Stimulated activated CD4-positive, alpha-beta T cell treated with anti-CD3 and anti-CD28 coated beads, Interleukin-15, amount 100 ng/mL, for 48 hours (primary cell): ENCODE measurements around the gene PAX5.
"Not testable (repeated sequence)": the region's sequence is repeated elsewhere in the genome, so short reads cannot be mapped to it uniquely, and the experiment has no call there.

ENCODE experiments used
- DNase-seq, 2 donors: peaks; one replicate each; pipeline ENCODE4 v3.0.0-alpha.2; 2020; ENCODE audit warnings: low read depth in 2 of 2

Gene PAX5

GRCh38 chr9:37033682-37034304, at the start of gene PAX5:
TSS of gene PAX5 (minus strand) at chr9:37034268. CDS start at chr9:37034031, 237 bp downstream.
- DNase-seq: no peak

DNA sequence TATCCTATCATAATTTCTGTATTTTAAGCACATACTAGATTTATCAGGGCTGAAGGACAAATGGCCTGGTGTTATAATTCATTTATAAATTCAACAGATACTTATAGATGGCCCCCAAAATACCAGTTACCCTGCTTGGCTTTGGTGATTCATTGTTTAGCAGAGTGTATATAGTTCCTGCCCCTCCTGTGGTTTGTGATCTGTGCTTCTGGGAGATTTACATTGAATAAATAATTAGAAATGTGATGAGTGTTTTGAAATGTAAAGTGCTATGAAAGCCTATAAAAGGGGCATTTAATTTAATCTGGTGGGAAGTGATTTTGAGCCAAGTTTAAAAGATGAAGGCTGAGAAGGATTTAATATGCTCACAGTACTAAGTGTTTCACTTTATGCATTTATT, 49.6 kb upstream of the PAX5 start:
- no peak for DNase-seq

- DNase-seq: no peak
Observed at GRCh38 chr9:37082214-37082765, 48.2 kb upstream of the PAX5 start.

DNA sequence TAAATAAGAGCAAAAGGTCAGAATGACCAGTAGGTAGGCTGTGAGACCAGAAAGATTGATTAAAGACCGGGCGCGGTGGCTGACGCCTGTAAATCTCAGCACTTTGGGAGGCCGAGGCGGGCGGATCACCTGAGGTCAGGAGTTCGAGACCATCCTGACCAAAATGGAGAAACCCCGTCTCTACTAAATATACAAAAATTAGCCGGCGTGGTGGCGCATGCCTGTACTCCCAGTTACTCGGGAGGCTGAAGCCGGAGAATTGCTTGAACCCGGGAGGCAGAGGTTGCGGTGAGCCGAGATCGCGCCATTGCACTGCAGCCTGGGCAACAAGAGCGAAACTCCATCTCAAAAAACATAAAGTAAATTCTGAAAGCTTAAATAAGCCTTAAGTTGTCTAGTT, 47.4 kb upstream of the PAX5 start:
- not testable (repeated sequence) for DNase-seq

- DNase-seq: peak in 1 of 2 donors; percentile 0
Observed at GRCh38 chr9:37080165-37080628, 46.1 kb upstream of the PAX5 start.

DNA sequence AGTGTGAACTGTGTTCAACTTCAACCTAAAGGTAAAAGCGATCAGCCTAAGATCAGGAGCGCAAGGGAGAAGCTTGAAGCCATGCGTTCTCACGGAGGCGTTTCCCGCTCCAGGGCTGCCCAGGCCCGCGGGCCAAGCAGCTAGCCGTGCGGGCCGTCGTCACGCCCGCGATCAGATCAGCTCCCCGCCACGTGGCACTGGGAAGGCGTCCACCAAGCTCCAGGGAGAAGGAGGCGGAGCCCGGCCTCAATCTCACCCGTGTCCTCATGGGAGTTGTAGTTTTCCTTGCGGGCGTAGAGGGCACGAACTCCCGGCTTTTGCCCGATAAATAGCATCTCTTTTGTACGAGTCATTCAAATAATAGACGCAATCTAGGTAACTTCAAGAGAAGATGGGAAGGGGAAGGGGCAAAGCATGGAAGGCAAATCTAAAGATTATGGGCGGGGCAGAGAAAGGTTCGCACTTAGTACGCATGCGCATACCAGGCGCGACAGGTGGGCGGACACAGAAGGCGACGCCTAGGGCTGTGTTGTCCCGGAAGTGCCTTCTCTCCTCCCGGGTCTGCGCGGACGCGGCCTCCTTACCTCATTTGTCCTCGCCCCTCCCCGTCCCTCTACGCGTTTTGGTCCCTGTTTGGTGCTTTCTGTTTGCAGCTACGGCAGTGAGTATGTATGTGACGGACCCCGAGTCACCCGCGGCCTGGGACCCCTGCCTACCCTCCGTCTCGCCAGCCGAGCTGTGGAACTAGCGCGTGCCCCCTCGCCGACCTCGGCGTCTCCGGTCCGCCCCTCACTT, 45.5 kb upstream of the PAX5 start:
- peak; percentile 91 to 92 for DNase-seq

DNA sequence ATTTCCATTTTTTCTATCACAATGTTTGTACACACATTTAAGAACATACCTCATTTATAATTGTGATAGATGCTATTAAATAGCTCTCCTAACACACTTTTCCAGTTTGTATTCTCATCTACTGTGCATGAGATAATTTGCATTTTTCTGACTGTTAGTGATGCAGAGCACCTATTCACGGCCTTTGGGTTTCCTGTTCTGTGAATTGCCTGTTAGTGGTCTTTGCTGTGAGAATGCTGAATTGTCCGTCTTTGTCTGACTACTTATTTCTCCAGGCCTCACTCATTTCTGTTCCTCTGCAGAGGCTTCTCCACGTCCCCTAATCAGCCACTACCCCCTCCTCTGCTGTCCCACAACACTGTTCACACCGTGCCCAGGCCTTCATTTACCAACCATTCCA, 40.7 kb upstream of the PAX5 start:
- DNase-seq: not testable (repeated sequence)

GRCh38 chr9:37066139-37066725, 32.2 kb upstream of the PAX5 start:
- no peak for DNase-seq

DNA sequence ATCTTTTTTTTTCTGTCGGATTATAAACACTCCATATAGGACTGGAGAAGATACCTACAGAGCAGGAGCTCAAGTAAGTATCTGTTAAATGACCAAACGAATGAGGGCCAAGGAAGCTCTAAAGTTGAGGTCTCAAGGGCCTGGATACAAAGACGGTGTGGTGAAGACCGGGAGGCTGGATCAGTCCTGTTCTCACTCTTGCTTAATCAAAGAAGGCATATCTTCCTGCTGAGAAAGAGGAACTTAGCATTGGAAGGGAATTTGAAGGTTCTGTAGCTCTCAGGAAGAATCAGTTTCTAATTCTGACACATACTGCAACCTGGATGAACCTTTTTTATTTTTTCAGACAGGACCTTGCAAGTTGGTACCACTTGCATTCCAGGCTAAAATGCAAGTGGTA, 28.3 kb upstream of the PAX5 start:
- DNase-seq: no peak

- DNase-seq: no peak
Observed at GRCh38 chr9:37061768-37062167, 27.7 kb upstream of the PAX5 start.

DNA sequence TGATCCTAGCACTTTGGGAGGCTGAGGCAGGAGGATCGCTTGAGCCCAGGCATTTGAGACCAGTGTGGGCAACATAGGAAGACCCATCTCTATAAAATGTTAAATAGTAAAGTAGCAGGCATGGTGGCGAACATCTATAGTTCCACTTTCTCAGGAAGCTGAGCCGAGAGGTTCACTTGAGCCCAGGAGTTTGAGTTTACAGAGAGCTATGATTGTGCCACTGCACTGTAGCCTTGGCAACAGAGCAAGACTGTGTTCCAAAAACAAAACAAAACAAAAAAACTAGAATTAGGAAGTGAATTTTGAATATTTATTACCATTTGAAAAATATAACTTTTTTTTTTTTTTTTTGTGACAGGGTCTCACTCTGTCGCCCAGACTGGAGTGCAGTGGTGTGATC, 26.8 kb upstream of the PAX5 start:
- no peak for DNase-seq

DNA sequence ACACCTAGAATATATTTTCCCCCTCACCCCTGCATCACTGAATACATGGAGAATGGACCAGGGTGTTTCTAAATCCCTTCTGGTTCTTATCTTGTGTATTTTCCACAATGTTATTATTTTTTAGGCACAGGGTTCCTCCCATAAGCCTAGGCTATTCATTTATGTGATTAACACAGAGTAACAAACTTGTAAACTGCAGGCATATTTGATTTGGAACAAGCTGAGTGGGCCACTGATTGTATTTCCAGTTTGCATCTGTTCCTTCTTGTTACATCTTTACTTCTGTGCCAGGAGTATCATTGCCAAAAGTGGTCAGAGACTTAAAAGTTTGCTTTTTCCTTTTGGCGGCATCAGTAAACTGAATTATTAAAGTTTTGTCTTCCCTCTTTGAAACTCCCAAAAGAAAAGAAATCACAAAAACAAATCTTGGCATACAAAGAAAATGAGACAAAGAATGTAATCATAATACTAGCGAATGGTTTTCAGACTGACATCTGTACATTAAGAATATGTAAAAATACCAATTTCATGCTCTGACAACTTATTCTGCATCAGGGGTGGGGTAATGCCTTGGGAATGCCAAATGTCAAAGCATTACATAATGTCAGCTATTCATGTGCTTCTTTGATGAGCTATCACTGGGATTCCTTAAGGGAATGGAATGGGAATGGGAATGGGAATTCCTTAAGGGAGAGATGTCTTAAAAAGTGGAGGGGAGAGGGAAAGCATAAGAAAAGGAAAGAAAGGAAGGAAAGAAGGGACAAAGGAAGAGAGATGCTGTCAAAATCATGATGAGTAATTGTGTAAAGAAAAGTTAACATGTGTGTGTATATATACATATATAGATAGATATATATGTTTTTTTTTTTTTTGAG, 22.2 kb upstream of the PAX5 start:
- DNase-seq: no peak

DNA sequence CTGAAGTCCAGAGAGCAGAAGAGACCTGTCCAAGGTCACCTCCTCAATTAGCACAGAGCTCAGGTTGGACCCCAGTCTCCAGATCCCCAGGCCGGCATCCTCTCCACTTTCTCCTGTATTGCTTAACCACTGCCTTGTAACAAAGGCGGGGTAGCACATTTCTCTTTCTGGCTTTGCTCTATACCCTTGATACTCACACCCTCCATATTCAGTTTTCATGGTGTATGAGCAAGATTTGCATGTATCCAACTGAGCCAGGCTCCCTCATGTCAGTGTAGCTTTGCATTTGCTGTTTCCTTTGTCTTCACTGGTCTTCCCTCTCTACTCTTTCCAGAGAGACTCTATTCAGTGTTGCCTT, 20.3 kb upstream of the PAX5 start:
- not testable (repeated sequence) for DNase-seq

GRCh38 chr9:37053684-37054362, 19.8 kb upstream of the PAX5 start:
- no peak for DNase-seq

- DNase-seq: no peak
Observed at GRCh38 chr9:37046683-37047082, 12.6 kb upstream of the PAX5 start.

DNA sequence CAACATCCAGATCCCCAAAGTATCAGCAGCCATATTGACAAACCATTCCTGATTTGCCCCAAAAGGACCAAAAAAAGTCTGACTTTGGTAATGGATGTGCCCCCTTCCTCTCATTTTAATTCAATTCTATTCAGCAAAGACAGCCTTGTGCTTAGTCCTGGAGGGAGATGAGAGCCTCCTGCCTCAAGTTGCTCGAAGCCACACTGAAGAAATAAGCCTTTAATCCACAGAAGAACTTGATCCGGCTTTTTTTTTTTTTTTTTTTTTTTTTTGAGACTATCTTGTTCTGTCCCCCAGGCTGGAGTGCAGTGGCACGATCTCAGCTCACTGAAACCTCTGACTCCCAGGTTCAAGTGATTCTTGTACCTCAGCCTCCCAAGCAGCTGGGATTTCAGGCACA, 8.4 kb upstream of the PAX5 start:
- no peak for DNase-seq

DNA sequence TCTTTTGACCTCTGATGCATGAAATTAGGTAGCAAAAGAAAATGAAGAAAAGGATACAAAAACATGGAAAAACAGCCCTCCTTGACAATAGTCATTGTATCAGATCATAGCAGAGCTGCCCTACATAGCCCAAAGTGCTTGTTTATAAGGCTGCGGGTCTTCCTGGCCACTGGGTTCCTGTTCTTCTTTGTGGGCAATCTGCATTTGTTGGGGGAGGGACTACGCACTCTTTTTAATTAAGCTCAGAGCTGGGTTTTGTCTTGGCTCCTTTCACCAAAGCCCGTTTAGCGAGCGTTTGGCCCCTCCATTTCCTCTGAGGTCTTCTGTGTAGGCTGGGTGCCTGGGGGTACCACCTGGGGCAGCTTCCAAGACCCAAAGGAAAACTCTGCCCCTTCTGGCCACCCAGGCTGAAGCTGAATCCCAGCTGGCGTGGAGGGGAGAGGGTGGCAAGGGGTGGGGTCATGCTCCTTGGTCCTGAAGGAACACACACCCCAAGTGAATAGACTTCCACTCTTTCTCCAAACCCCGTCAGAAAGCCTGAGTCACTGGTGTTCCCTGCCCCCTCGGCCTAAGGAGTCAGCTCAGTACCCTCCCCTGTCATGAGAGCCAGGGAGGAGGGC, 6.5 kb upstream of the PAX5 start:
- DNase-seq: no peak

DNA sequence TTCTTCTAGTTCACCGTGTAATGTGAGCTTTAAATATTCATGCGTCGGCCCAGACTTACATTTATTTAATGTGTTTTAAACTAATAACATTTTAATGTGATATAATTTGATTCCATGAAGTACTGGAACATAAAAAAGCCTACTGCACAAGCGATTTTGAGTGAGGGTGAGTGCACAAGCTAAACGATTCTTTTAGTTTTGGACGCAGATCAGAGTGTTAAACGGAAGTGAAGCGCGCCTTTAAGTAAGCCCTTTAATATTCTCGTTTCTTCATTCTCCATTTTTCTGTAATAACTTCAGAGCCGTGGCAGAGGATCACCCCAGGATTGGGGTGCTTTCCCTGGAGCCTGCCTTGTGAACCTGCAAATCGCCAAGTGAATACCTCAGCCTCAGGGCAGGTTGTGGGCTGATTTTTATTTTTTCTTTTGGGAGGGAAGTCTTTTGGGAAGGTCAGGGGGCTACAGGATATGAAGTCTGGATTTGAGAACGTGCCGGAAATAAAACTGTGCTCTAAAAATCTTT, 4.9 kb upstream of the PAX5 start:
- DNase-seq: no peak

GRCh38 chr9:37038302-37038942, 4.4 kb upstream of the PAX5 start:
- no peak for DNase-seq
